Panc1 (cell line): ENCODE results near the gene SAXO2.
"Not testable (repeated sequence)": the region's sequence is repeated elsewhere in the genome, so short reads cannot be mapped to it uniquely, and the experiment has no call there.

ENCODE experiments used
- POLR2AphosphoS5 ChIP-seq: IDR thresholded peaks from 2 replicates; pipeline ENCODE4 v1.6.1; 2012; ENCODE audit warnings: mild to moderate bottlenecking, low read depth, low read length, moderate library complexity
- SIN3A ChIP-seq: IDR thresholded peaks from 2 replicates; pipeline ENCODE4 v1.6.1; 2012; ENCODE audit warnings: low read depth, mild to moderate bottlenecking, low read length, moderate library complexity, borderline replicate concordance; ENCODE audit not compliant: insufficient read depth
- TCF7L2 ChIP-seq: IDR thresholded peaks from 2 replicates; pipeline ENCODE4 v1.6.1; 2011; ENCODE audit warnings: mild to moderate bottlenecking, low read depth, low read length, inconsistent platforms
- TF ChIP-seq, protein P1 (sequence below): fragments of 450-650 bp; IDR thresholded peaks from 2 replicates; pipeline ENCODE4 v1.5.1; 2017; ENCODE audit warnings: mild to moderate bottlenecking
- TF ChIP-seq, protein P2 (sequence below), 2 experiments: IDR thresholded peaks; 2 replicates each; pipeline ENCODE4 v1.6.1; 2011 to 2012; ENCODE audit warnings: low read depth in 2 of 2, control low read depth in 1 of 2, low read length in 1 of 2, mild to moderate bottlenecking in 1 of 2, moderate library complexity in 1 of 2; ENCODE audit not compliant: insufficient read depth in 1 of 2

DNA sequence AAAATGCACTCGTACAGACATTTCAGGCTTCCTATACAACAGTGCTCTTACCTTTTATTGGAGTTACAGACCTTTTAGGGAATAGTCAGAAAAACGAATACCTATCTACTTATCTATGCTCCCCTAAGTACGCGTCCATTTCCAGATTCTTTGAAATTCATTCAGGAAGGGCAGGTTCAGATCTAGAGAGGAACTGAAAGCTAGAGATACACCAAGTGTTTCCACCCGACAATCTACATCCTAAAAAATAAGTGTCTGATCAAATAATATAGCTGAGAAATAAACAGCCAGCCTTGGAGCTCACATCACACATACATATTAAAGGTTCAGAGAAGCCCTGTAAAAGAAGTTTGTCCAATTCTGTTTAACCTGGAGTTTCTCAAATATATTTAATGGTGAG is 19.0 kb upstream of the SAXO2 start:
- TF ChIP-seq, protein P1, sequence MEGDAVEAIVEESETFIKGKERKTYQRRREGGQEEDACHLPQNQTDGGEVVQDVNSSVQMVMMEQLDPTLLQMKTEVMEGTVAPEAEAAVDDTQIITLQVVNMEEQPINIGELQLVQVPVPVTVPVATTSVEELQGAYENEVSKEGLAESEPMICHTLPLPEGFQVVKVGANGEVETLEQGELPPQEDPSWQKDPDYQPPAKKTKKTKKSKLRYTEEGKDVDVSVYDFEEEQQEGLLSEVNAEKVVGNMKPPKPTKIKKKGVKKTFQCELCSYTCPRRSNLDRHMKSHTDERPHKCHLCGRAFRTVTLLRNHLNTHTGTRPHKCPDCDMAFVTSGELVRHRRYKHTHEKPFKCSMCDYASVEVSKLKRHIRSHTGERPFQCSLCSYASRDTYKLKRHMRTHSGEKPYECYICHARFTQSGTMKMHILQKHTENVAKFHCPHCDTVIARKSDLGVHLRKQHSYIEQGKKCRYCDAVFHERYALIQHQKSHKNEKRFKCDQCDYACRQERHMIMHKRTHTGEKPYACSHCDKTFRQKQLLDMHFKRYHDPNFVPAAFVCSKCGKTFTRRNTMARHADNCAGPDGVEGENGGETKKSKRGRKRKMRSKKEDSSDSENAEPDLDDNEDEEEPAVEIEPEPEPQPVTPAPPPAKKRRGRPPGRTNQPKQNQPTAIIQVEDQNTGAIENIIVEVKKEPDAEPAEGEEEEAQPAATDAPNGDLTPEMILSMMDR = not testable (repeated sequence)
- not testable (repeated sequence) for TF ChIP-seq POLR2AphosphoS5, TCF7L2, SIN3A
- TF ChIP-seq, protein P2, sequence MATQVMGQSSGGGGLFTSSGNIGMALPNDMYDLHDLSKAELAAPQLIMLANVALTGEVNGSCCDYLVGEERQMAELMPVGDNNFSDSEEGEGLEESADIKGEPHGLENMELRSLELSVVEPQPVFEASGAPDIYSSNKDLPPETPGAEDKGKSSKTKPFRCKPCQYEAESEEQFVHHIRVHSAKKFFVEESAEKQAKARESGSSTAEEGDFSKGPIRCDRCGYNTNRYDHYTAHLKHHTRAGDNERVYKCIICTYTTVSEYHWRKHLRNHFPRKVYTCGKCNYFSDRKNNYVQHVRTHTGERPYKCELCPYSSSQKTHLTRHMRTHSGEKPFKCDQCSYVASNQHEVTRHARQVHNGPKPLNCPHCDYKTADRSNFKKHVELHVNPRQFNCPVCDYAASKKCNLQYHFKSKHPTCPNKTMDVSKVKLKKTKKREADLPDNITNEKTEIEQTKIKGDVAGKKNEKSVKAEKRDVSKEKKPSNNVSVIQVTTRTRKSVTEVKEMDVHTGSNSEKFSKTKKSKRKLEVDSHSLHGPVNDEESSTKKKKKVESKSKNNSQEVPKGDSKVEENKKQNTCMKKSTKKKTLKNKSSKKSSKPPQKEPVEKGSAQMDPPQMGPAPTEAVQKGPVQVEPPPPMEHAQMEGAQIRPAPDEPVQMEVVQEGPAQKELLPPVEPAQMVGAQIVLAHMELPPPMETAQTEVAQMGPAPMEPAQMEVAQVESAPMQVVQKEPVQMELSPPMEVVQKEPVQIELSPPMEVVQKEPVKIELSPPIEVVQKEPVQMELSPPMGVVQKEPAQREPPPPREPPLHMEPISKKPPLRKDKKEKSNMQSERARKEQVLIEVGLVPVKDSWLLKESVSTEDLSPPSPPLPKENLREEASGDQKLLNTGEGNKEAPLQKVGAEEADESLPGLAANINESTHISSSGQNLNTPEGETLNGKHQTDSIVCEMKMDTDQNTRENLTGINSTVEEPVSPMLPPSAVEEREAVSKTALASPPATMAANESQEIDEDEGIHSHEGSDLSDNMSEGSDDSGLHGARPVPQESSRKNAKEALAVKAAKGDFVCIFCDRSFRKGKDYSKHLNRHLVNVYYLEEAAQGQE (IDR thresholded peaks at IDR 0.05; ENCODE audit: insufficient read depth in 1 of 2, low read depth in 2 of 2, low read length in 1 of 2) = not testable (repeated sequence)
